HFF-Myc (cell line): ENCODE data around the gene ZEB2.

ENCODE experiments used
- DNase-seq: peaks from one replicate; pipeline ENCODE4 v3.0.0-alpha.2; 2011; ENCODE audit warnings: low read depth; ENCODE audit errors: extremely low read depth
- H3K4me3 ChIP-seq: replicated peaks from 2 replicates; pipeline ENCODE4 v1.5.1; 2011; ENCODE audit warnings: low read depth, mild to moderate bottlenecking, control low read depth, low read length
- CTCF ChIP-seq: IDR thresholded peaks from 2 replicates; pipeline ENCODE4 v1.5.1; 2012; ENCODE audit warnings: mild to moderate bottlenecking, low read depth, low read length, control low read depth; ENCODE audit errors: missing control alignments

Gene ZEB2

GRCh38 chr2:144498277-144498676 lies 21.6 kb downstream of the ZEB2 start:
- TF ChIP-seq CTCF = no peak
- no peak for DNase-seq
- no peak overlapping the region for H3K4me3 ChIP-seq

- DNase-seq = no peak
- no peak for TF ChIP-seq CTCF
Measured at GRCh38 chr2:144496977-144497598, 22.8 kb downstream of the ZEB2 start.

GRCh38 chr2:144496092-144496976 lies 23.6 kb downstream of the ZEB2 start:
- no peak for TF ChIP-seq CTCF
- no peak overlapping the region for H3K4me3 ChIP-seq
- DNase-seq = no peak

More at GRCh38 chr2:144496977-144497598, 22.8 kb downstream of the ZEB2 start:
- no peak overlapping the region for H3K4me3 ChIP-seq

GRCh38 chr2:144495227-144496091 lies 24.5 kb downstream of the ZEB2 start:
- no peak for DNase-seq
- no peak for TF ChIP-seq CTCF
- no peak overlapping the region for H3K4me3 ChIP-seq

GRCh38 chr2:144493027-144493809 lies 26.7 kb downstream of the ZEB2 start:
- DNase-seq = no peak

More at GRCh38 chr2:144493027-144493809, 26.7 kb downstream of the ZEB2 start:
- H3K4me3 ChIP-seq = no peak overlapping the region
- no peak for TF ChIP-seq CTCF
